Erythroblast (primary cell): ENCODE data around the gene CCDC159.

Source experiments
- GATA1 ChIP-seq: IDR thresholded peaks from 2 replicates; pipeline ENCODE4 v1.6.1; 2011; ENCODE audit warnings: low read depth, mild to moderate bottlenecking, control low read depth, low read length, moderate library complexity
- POLR2A ChIP-seq: IDR thresholded peaks from 2 replicates; pipeline ENCODE4 v1.6.1; 2011; ENCODE audit warnings: mild to moderate bottlenecking, low read length

- TF ChIP-seq POLR2A, result no peak
- no peak for TF ChIP-seq GATA1
These were observed 41.1 kb downstream of the CCDC159 start for GRCh38 chr19:11387162-11388034.
